ENCODE measurements around the gene CPA5.

Gene CPA5

GRCh38 chr7:130350945-130351790, 6.6 kb downstream of the CPA5 start:
- Histone ChIP-seq H3K79me2 (ENCODE audit: insufficient read depth, low read length) (no peaks in the 10 kb centered on the region), H3K4me1 (ENCODE audit: insufficient read depth, low read length) (no peaks in the 10 kb centered on the region), H3K4me3 (ENCODE audit: low read depth in 1 of 2, low read length in 2 of 2) (no peak overlapping the region), H3K27ac (ENCODE audit: low read length) (no peak overlapping the region), H4K20me1 (ENCODE audit: insufficient read depth, low read length) (no peaks in the 10 kb centered on the region), H3K36me3 (ENCODE audit: insufficient read depth, low read length) (no peaks in the 10 kb centered on the region), H3K9ac (ENCODE audit: low read depth, low read length) (no peak overlapping the region), H3K4me2 (ENCODE audit: insufficient read depth, low read length) (no peak overlapping the region), H3K9me3 (ENCODE audit: insufficient read depth, low read length, severe bottlenecking) (no peaks in the 10 kb centered on the region), H2AFZ (ENCODE audit: low read depth, low read length) (no peak overlapping the region), H3K27me3 (ENCODE audit: insufficient read depth, low read length, poor library complexity) (no peaks in the 10 kb centered on the region)
- TF ChIP-seq, protein P1, sequence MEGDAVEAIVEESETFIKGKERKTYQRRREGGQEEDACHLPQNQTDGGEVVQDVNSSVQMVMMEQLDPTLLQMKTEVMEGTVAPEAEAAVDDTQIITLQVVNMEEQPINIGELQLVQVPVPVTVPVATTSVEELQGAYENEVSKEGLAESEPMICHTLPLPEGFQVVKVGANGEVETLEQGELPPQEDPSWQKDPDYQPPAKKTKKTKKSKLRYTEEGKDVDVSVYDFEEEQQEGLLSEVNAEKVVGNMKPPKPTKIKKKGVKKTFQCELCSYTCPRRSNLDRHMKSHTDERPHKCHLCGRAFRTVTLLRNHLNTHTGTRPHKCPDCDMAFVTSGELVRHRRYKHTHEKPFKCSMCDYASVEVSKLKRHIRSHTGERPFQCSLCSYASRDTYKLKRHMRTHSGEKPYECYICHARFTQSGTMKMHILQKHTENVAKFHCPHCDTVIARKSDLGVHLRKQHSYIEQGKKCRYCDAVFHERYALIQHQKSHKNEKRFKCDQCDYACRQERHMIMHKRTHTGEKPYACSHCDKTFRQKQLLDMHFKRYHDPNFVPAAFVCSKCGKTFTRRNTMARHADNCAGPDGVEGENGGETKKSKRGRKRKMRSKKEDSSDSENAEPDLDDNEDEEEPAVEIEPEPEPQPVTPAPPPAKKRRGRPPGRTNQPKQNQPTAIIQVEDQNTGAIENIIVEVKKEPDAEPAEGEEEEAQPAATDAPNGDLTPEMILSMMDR (IDR thresholded peaks at IDR 0.05; ENCODE audit: borderline replicate concordance, extremely low read depth, low read length, poor library complexity, severe bottlenecking), result no peak
- TF ChIP-seq EZH2 (IDR thresholded peaks at IDR 0.05; ENCODE audit: borderline replicate concordance, low read depth, low read length, severe bottlenecking), result no peak
- DNase-seq (no peak), ATAC-seq (ENCODE audit: insufficient read depth, low read depth) (no peak)

- ATAC-seq (ENCODE audit: insufficient read depth, low read depth), result no peak
- H4K20me1 ChIP-seq (ENCODE audit: insufficient read depth, low read length), result no peaks in the 10 kb centered on the region
- DNase-seq, result no peak
- no peaks in the 10 kb centered on the region for H3K4me1 ChIP-seq (ENCODE audit: insufficient read depth, low read length)
- no peak overlapping the region for H3K27ac ChIP-seq (ENCODE audit: low read length)
- no peak overlapping the region for H3K4me2 ChIP-seq (ENCODE audit: insufficient read depth, low read length)
- H3K36me3 ChIP-seq (ENCODE audit: insufficient read depth, low read length), result no peaks in the 10 kb centered on the region
- no peak overlapping the region for H3K9ac ChIP-seq (ENCODE audit: low read depth, low read length)
- H3K27me3 ChIP-seq (ENCODE audit: insufficient read depth, low read length, poor library complexity), result no peaks in the 10 kb centered on the region
- no peak overlapping the region for H3K4me3 ChIP-seq (ENCODE audit: low read depth in 1 of 2, low read length in 2 of 2)
- no peaks in the 10 kb centered on the region for H3K9me3 ChIP-seq (ENCODE audit: insufficient read depth, low read length, severe bottlenecking)
- no peaks in the 10 kb centered on the region for H3K79me2 ChIP-seq (ENCODE audit: insufficient read depth, low read length)
- TF ChIP-seq, protein P1 (IDR thresholded peaks at IDR 0.05; ENCODE audit: borderline replicate concordance, extremely low read depth, low read length, poor library complexity, severe bottlenecking), result no peak
- H2AFZ ChIP-seq (ENCODE audit: low read depth, low read length), result no peak overlapping the region
Measured at GRCh38 chr7:130351791-130352090, 7.1 kb downstream of the CPA5 start.

DNA sequence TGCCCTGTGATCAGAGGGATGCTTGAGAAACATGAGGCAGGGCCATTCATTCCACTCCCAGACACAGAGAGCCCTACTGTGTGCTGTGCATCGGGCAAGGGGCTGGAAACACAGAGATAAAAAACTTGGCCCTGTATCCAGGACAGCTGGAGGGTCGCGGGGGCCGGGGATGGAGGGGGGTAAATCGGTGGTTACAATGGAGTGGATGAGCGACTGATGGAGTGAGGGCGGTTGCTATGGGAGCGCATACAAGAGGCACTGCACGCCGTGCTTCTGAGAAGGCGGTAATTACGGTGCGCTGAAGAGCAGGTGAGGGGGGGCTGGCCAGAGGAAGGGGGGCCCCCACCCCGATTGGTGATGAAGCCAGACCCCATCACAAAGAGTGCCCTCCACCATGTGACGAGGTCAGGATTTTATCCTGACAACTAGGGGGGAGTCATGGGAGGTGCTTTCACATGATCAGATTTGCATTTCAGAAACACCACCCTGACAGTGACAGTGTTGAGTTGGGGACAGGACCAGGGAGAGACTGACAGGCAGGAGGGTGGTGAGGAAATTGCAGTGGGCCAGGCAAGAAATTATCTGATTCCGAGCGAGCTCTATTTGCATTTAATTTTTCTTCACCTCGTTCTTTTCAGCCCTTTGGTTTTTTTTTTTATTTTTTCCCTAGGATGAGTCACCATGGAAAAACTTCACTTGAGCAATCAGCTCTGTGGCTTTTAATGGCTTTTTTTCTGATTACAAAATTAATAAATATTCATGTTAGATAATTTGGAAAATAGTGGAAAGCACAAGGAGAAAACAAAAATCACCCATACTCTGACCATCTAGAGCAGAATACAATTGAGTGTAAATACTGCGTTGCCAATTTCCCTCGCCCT, 7.8 kb downstream of the CPA5 start:
- DNase-seq (no peak), ATAC-seq (ENCODE audit: insufficient read depth, low read depth) (no peak)
- no peak overlapping the region for H3K4me2 ChIP-seq (ENCODE audit: insufficient read depth, low read length)
- TF ChIP-seq EZH2 (IDR thresholded peaks at IDR 0.05; ENCODE audit: borderline replicate concordance, low read depth, low read length, severe bottlenecking), result no peak
- TF ChIP-seq, protein P1 (IDR thresholded peaks at IDR 0.05; ENCODE audit: borderline replicate concordance, extremely low read depth, low read length, poor library complexity, severe bottlenecking), result no peak
- H3K4me3 ChIP-seq (ENCODE audit: low read depth in 1 of 2, low read length in 2 of 2), result no peak overlapping the region
- H3K9ac ChIP-seq (ENCODE audit: low read depth, low read length), result no peak overlapping the region
- no peaks in the 10 kb centered on the region for H3K4me1 ChIP-seq (ENCODE audit: insufficient read depth, low read length)
- H4K20me1 ChIP-seq (ENCODE audit: insufficient read depth, low read length), result no peaks in the 10 kb centered on the region
- H3K27me3 ChIP-seq (ENCODE audit: insufficient read depth, low read length, poor library complexity), result no peaks in the 10 kb centered on the region
- no peaks in the 10 kb centered on the region for H3K79me2 ChIP-seq (ENCODE audit: insufficient read depth, low read length)
- H3K9me3 ChIP-seq (ENCODE audit: insufficient read depth, low read length, severe bottlenecking), result no peaks in the 10 kb centered on the region
- H3K27ac ChIP-seq (ENCODE audit: low read length), result no peak overlapping the region
- H3K36me3 ChIP-seq (ENCODE audit: insufficient read depth, low read length), result no peaks in the 10 kb centered on the region
- H2AFZ ChIP-seq (ENCODE audit: low read depth, low read length), result no peak overlapping the region
